Nephron (organoid): Measurements from ENCODE around the gene SLC37A4.
"Not testable (repeated sequence)": the region's sequence is repeated elsewhere in the genome, so short reads cannot be mapped to it uniquely, and the experiment has no call there.

Experiments
- H3K27ac Mint-ChIP-seq, 3 experiments: 2 replicates each; pipeline ENCODE4 v1.8.0; 2020; ENCODE audit warnings: mixed read lengths in 3 of 3, mild to moderate bottlenecking in 2 of 3, moderate library complexity in 1 of 3
- H3K27me3 Mint-ChIP-seq: 2 replicates; pipeline ENCODE4 v1.8.0; 2021; ENCODE audit warnings: low read depth, mild to moderate bottlenecking, moderate library complexity, mixed read lengths
- H3K36me3 Mint-ChIP-seq: 2 replicates; pipeline ENCODE4 v1.8.0; 2020; ENCODE audit warnings: low read depth, mixed read lengths
- H3K4me1 Mint-ChIP-seq: 2 replicates; pipeline ENCODE4 v1.8.0; 2020; ENCODE audit warnings: mixed read lengths
- H3K4me3 Mint-ChIP-seq, 3 experiments: 2 replicates each; pipeline ENCODE4 v1.8.0; 2020; ENCODE audit warnings: mild to moderate bottlenecking in 3 of 3, mixed read lengths in 3 of 3, moderate library complexity in 2 of 3
- H3K9me3 Mint-ChIP-seq: 2 replicates; pipeline ENCODE4 v1.8.0; 2020; ENCODE audit warnings: mixed read lengths
- CTCF ChIP-seq, 3 experiments: fragments of 200-600 bp; sonication (generic); IDR thresholded peaks; one replicate each; pipeline ENCODE4 v1.5.0; 2021; ENCODE audit warnings: antibody characterized with exemption in 3 of 3; ENCODE audit not compliant: unreplicated experiment in 3 of 3

Gene SLC37A4

DNA sequence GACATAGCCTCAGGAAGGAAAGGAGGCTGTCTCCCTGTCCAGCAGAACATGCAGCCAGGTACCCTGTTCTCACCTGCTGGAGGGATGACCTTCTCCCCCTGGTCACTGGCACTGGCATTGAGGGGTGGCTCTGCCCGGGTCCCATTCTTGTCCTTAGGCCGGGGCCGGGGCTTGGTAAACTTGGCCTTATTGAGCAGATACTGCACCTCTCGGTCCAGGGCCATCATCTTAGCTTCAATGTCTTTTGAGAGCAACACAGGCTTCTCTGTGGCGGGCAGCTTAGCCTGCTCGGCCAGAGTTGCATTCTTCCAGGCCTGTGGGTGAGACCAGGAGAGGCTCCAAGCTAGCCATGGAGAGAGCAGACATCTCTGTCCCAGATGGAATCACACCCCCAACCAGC lies 15.8 kb upstream of the SLC37A4 start:
- no peak overlapping the region for H3K4me3 Mint-ChIP-seq
- TF ChIP-seq CTCF (IDR thresholded peaks at IDR 0.05; ENCODE audit: unreplicated experiment in 3 of 3), result no peak
- H3K4me1 Mint-ChIP-seq, result no peaks in the 10 kb centered on the region
- H3K27me3 Mint-ChIP-seq, result no peaks in the 10 kb centered on the region
- no peaks in the 10 kb centered on the region for H3K9me3 Mint-ChIP-seq
- H3K36me3 Mint-ChIP-seq, result peaks cover 46% of the 10 kb centered on the region
- H3K27ac Mint-ChIP-seq, result no peak overlapping the region

DNA sequence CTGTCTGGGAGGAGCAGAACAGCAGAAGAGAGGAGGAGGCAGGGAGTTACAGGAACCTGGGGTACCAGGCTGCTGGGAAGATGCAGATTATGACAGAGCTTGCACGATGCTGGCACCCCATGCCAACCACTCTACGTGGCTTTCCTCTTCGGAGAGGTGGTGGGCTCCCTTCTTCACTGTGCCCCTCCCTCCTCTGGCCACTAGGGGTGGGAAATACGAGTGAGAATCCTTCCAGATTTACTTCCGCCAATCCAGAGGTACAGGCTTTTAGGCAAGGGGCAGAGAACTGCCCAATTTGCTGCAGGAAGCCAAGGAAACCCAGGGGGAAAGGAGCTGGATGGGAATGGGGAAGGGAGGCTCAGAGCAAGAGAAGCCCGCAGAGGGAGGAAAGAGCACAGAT lies 14.0 kb upstream of the SLC37A4 start:
- Mint-ChIP-seq H3K4me1 (no peaks in the 10 kb centered on the region), H3K9me3 (no peaks in the 10 kb centered on the region), H3K27me3 (no peaks in the 10 kb centered on the region), H3K4me3 (no peak overlapping the region), H3K36me3 (peaks cover 36% of the 10 kb centered on the region), H3K27ac (no peak overlapping the region)
- TF ChIP-seq CTCF (IDR thresholded peaks at IDR 0.05; ENCODE audit: unreplicated experiment in 3 of 3), result no peak

DNA sequence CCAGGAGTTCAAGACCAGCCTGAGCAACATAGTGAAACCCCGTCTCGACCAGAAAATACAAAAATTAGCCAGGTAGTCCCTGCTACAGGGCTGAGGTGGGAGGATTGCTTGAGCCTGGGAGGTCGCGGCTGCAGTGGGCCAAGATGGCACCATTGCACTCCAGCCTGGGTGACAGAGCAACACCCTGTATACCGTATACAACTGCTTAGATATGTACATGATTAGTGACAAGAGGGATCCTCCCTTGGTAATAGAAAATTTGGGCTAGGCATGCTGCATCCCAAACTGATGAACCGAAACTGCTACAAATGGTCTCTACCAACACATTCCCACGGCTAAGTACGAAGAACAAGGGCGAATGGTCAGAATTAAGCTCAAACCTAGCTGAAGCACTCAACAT lies 12.2 kb upstream of the SLC37A4 start:
- Mint-ChIP-seq H3K4me3 (no peak overlapping the region), H3K36me3 (peaks cover 20% of the 10 kb centered on the region), H3K4me1 (no peaks in the 10 kb centered on the region), H3K27me3 (no peaks in the 10 kb centered on the region), H3K27ac (no peak overlapping the region), H3K9me3 (no peaks in the 10 kb centered on the region)
- no peak for TF ChIP-seq CTCF (IDR thresholded peaks at IDR 0.05; ENCODE audit: unreplicated experiment in 3 of 3)

GRCh38 chr11:119041821-119042514 lies 11.3 kb upstream of the SLC37A4 start:
- TF ChIP-seq CTCF (IDR thresholded peaks at IDR 0.05; ENCODE audit: unreplicated experiment in 3 of 3), result no peak
- no peaks in the 10 kb centered on the region for H3K9me3 Mint-ChIP-seq
- H3K4me3 Mint-ChIP-seq, result no peak overlapping the region
- H3K36me3 Mint-ChIP-seq, result peaks cover 12% of the 10 kb centered on the region
- no peaks in the 10 kb centered on the region for H3K27me3 Mint-ChIP-seq
- H3K27ac Mint-ChIP-seq, result no peak overlapping the region
- no peaks in the 10 kb centered on the region for H3K4me1 Mint-ChIP-seq

DNA sequence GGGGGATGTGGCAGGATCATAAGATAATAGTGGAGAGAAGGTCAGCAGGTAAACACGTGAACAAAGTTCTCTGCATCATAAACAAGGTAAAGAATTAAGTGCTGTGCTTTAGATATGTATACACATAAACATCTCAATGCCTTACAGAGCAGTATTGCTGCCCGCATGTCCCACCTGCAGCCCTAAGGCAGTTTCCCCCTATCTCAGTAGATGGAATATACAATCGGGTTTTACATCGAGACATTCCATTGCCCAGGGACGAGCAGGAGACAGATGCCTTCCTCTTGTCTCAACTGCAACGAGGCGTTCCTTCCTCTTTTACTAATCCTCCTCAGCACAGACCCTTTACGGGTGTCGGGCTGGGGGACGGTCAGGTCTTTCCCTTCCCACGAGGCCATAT lies 8.8 kb upstream of the SLC37A4 start:
- H3K27ac Mint-ChIP-seq, H3K9me3 Mint-ChIP-seq, H3K4me1 Mint-ChIP-seq, H3K4me3 Mint-ChIP-seq, H3K36me3 Mint-ChIP-seq, H3K27me3 Mint-ChIP-seq: not testable (repeated sequence)

- Mint-ChIP-seq H3K27ac (no peak overlapping the region), H3K4me1 (no peaks in the 10 kb centered on the region), H3K9me3 (no peaks in the 10 kb centered on the region), H3K27me3 (no peaks in the 10 kb centered on the region), H3K4me3 (no peak overlapping the region), H3K36me3 (no peaks in the 10 kb centered on the region)
- TF ChIP-seq CTCF (IDR thresholded peaks at IDR 0.05; ENCODE audit: unreplicated experiment in 3 of 3), result no peak
Measured at GRCh38 chr11:119038884-119039283, 8.2 kb upstream of the SLC37A4 start.
